Transverse colon (tissue), 4 donors: ENCODE measurements around the gene GTF2A2. TPM values are rescaled to one million over a fixed set of nuclear protein-coding genes. Genes with fewer than 3 reads are reported as not detected.

Experiments
- DNase-seq: peaks from one replicate; pipeline ENCODE4 v3.0.0-alpha.2; 2019
- H3K27ac ChIP-seq, 4 donors: fragments of 200-600 bp; sonication (generic); 2 replicates each; pipeline ENCODE4 v1.5.1; 2016 to 2018; ENCODE audit warnings: inconsistent platforms in 4 of 4
- H3K27me3 ChIP-seq: fragments of 200-600 bp; sonication (generic); 2 replicates; pipeline ENCODE4 v1.5.1; 2017; ENCODE audit warnings: inconsistent platforms
- H3K36me3 ChIP-seq, 4 donors: fragments of 200-600 bp; sonication (generic); 2 replicates each; pipeline ENCODE4 v1.5.1; 2017 to 2019; ENCODE audit warnings: inconsistent platforms in 4 of 4
- H3K4me1 ChIP-seq, 4 donors: fragments of 200-600 bp; sonication (generic); 2 replicates each; pipeline ENCODE4 v1.5.1; 2017 to 2020; ENCODE audit warnings: inconsistent platforms in 4 of 4
- H3K4me3 ChIP-seq, 4 donors: fragments of 200-600 bp; sonication (generic); 1 replicate in 1 of 4; 2 replicates in 3 of 4; pipeline versions ENCODE4 v1.5.1 to v1.6.1; 2017 to 2019; ENCODE audit warnings: inconsistent platforms in 4 of 4
- H3K9me3 ChIP-seq, 2 donors: fragments of 200-600 bp; sonication (generic); 2 replicates each; pipeline ENCODE4 v1.5.1; 2017 to 2019; ENCODE audit warnings: inconsistent platforms in 2 of 2
- EP300 ChIP-seq: sonication (generic); formaldehyde crosslinking; IDR thresholded peaks from one replicate; pipeline ENCODE4 v1.6.1; 2017; ENCODE audit warnings: antibody characterized with exemption, low read depth
- POLR2A ChIP-seq: fragments of 450-650 bp; IDR thresholded peaks from one replicate; pipeline ENCODE4 v1.6.1; 2016; ENCODE audit warnings: antibody characterized with exemption, mild to moderate bottlenecking, moderate library complexity
- POLR2AphosphoS5 ChIP-seq, 3 donors: sonication (generic); formaldehyde crosslinking; IDR thresholded peaks; one replicate each; pipeline ENCODE4 v1.6.1; 2016; ENCODE audit warnings: antibody characterized with exemption in 3 of 3
- WGBS, 2 donors: methylation state at CpG; one replicate each; pipeline ENCODE4 v1.1.5; 2018; ENCODE audit warnings: low coverage in 1 of 2; 5-methylcytosine and 5-hydroxymethylcytosine counted together
- in situ Hi-C, 4 donors: fragments of 200-750 bp; cut with MboI; loops; one replicate each; pipeline versions ENCODE4 v1.15.0 to v1.15.1; 2017; ENCODE audit warnings: low sequenced_read_pairs in 3 of 4, low pct_ligation_motif_present in 1 of 4, low pct_unique_long_range_greater_than_20kb in 1 of 4
- intact Hi-C: fragments of 100-400 bp; cut with DNase I; formaldehyde crosslinking; loops from one replicate; pipeline ENCODE4 v1.15.1; 2023; ENCODE audit warnings: low total_unique reads
- total RNA-seq, 4 donors: library from RNA; depleted of rRNA; stranded (reverse); fragments of >200 nt; gene quantifications; one replicate each; pipeline ENCODE4 v1.1.0, GENCODE V29; 2016
- TF ChIP-seq, protein P1 (sequence below), 5 experiments: fragments of 200-600 bp in 3 of 5; fragments of 450-650 bp in 2 of 5; sonication (generic) in 3 of 5; IDR thresholded peaks; 1 replicate in 2 of 5; 2 replicates in 3 of 5; pipeline ENCODE4 v1.5.1; 2016 to 2017; ENCODE audit warnings: antibody characterized with exemption in 5 of 5, inconsistent platforms in 3 of 5, mild to moderate bottlenecking in 2 of 5, moderate library complexity in 1 of 5

Gene GTF2A2
- total RNA-seq, 4 donors from 2014 or later = 4.4 to 27.7 (median 17.8) TPM

DNA sequence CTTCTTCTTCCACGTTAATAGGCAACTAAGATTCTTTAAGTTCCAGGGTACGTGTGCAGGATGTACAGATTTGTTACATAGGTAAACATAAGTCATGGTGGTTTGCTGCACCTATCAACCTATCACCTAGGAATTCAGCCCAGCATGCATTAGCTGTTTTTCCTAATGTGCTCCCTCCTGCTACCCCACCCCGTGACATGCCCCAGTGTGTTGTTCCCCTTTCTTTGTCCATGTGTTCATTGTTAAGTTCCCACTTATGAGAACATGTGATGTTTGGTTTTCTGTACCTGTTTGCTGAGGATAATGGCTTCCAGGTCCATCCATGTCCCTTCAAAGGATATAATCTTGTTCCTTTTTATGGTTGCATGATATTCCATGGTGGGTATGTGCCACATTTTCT is 21.1 kb downstream of the GTF2A2 start:
- H3K27ac ChIP-seq = no peak overlapping the region
- intact Hi-C loops = no loop called here

DNA sequence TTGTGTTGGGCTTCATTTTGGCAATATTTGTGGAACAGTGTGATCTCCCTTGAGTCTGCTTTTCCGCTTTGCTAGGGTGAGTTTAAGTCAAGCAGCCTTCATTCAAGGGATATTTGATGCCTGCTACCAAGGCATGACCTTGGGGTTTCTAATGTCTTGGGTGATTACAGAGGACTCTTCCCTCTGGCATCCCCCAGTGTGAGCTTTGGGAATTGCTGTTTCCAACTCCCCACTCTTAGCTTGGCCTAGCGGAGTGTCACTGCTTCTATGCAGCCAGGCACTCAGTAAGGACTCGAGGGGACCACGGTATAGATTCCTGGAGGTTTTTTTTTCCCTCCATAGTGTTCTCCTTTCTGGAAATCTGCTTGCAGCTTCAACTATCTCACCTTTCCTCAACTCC is 24.6 kb downstream of the GTF2A2 start:
- WGBS, 2 donors = 63% methylated on average over 4 of the region's 4 CpGs; no CpG with 5 or more reads in 1 of the 2 donors
- Histone ChIP-seq H3K9me3 (no peaks in the 10 kb centered on the region), H3K4me1 (no peaks in the 10 kb centered on the region), H3K36me3 (no peaks in the 10 kb centered on the region), H3K27ac (no peak overlapping the region), H3K27me3 (no peaks in the 10 kb centered on the region), H3K4me3 (no peak overlapping the region)
- in situ Hi-C loops = loop anchor here in 1 of 4 donors (25.0 kb wide), 1 partner anchor 670 kb away; no protein-coding TSS in a partner anchor
- intact Hi-C loops = no loop called here
- DNase-seq = no peak
- TF ChIP-seq POLR2A (no peak), EP300 (no peak)
- TF ChIP-seq, protein P1, sequence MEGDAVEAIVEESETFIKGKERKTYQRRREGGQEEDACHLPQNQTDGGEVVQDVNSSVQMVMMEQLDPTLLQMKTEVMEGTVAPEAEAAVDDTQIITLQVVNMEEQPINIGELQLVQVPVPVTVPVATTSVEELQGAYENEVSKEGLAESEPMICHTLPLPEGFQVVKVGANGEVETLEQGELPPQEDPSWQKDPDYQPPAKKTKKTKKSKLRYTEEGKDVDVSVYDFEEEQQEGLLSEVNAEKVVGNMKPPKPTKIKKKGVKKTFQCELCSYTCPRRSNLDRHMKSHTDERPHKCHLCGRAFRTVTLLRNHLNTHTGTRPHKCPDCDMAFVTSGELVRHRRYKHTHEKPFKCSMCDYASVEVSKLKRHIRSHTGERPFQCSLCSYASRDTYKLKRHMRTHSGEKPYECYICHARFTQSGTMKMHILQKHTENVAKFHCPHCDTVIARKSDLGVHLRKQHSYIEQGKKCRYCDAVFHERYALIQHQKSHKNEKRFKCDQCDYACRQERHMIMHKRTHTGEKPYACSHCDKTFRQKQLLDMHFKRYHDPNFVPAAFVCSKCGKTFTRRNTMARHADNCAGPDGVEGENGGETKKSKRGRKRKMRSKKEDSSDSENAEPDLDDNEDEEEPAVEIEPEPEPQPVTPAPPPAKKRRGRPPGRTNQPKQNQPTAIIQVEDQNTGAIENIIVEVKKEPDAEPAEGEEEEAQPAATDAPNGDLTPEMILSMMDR (IDR thresholded peaks at IDR 0.05) = peak in 1 of 5 experiments; percentile 5

More for the DNA sequence above, 21.1 kb downstream of the GTF2A2 start:
- Histone ChIP-seq H3K4me1 (no peaks in the 10 kb centered on the region), H3K9me3 (no peaks in the 10 kb centered on the region), H3K36me3 (peaks cover 0 to 6% (median 0%) of the 10 kb centered on the region in 4 donors), H3K4me3 (no peak overlapping the region), H3K27me3 (no peaks in the 10 kb centered on the region)
- in situ Hi-C loops = loop anchor here in 1 of 4 donors (25.0 kb wide), 1 partner anchor 674 kb away; no protein-coding TSS in a partner anchor
- 91 to 95% methylated on average over 3 of the region's 3 CpGs for WGBS, 2 donors
- no peak for DNase-seq
- TF ChIP-seq, protein P1 (IDR thresholded peaks at IDR 0.05) = no peak
- TF ChIP-seq POLR2AphosphoS5 (IDR thresholded peaks at IDR 0.05) = no peak

DNA sequence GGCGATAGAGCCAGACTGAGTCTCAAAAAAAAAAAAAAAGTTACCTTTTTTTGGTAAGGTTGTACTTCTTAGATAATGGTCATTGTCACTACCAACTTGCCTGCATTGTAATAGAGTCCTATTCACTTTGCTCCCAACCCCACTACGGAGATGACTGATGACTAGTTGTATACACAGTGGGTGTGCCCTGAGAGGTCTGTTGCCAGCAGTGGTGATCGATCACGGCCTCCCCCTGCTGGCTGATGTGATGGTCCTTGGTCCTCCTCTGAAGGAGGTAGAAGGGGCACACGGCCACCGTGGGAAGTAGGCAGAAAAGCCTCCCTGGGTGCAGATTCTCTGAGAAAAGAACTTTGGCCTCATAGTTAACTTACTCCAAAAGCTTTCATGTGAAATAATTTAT is 35.0 kb downstream of the GTF2A2 start:
- H3K4me3 ChIP-seq = no peak overlapping the region
- TF ChIP-seq POLR2AphosphoS5 (IDR thresholded peaks at IDR 0.05) (peak in 1 of 3 donors; percentile 62), POLR2A (no peak), EP300 (no peak)
- TF ChIP-seq, protein P1 (IDR thresholded peaks at IDR 0.05) = peak; percentile 25 to 72 (median 53)
- in situ Hi-C loops = no loop called here
- H3K9me3 ChIP-seq = no peaks in the 10 kb centered on the region
- WGBS, 2 donors = 25 to 26% methylated on average over 6 of the region's 6 CpGs
- DNase-seq = peak; percentile 84
- peaks cover 4% of the 10 kb centered on the region for H3K27me3 ChIP-seq
- no peaks in the 10 kb centered on the region for H3K36me3 ChIP-seq
- peak overlapping the region in 3 of 4 donors; percentile 16 to 55 (median 28) for H3K27ac ChIP-seq
- intact Hi-C loops = no loop called here
- H3K4me1 ChIP-seq = peaks cover 0 to 6% (median 1%) of the 10 kb centered on the region in 4 donors

DNA sequence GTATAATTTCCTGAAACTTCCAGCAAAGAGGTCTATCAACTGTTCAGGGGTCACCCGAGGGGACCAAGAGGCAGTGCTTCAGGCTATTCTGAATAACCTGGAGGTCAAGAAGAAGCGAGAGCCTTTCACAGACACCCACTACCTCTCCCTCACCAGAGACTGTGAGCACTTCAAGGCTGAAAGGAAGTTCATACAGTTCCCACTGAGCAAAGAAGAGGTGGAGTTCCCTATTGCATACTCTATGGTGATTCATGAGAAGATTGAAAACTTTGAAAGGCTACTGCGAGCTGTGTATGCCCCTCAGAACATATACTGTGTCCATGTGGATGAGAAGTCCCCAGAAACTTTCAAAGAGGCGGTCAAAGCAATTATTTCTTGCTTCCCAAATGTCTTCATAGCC is 38.9 kb downstream of the GTF2A2 start:
- Histone ChIP-seq H3K27me3 (peaks cover 4% of the 10 kb centered on the region), H3K9me3 (no peaks in the 10 kb centered on the region), H3K4me1 (peaks cover 0 to 8% (median 3%) of the 10 kb centered on the region in 4 donors), H3K4me3 (peak overlapping the region in 1 of 4 donors; percentile 43), H3K36me3 (no peaks in the 10 kb centered on the region), H3K27ac (peak overlapping the region in 2 of 4 donors; percentile 23 to 62)
- intact Hi-C loops (no loop called here), in situ Hi-C loops (no loop called here)
- 71% methylated on average over 4 of the region's 4 CpGs; no CpG with 5 or more reads in 1 of the 2 donors for WGBS, 2 donors
- peak; percentile 13 for TF ChIP-seq POLR2A
- TF ChIP-seq, protein P1 (IDR thresholded peaks at IDR 0.05) = no peak
- TF ChIP-seq EP300 = no peak
- DNase-seq = no peak
